Endometrial microvascular endothelial cells (primary cell): ENCODE measurements around the gene SAPCD1. TPM values are rescaled to one million over a fixed set of nuclear protein-coding genes. Genes with fewer than 3 reads are reported as not detected.

Experiments
- in situ Hi-C: cut with HindIII; loops from 2 replicates; pipeline ENCODE4 v1.10.0; 2017; ENCODE audit warnings: low sequenced_read_pairs, low pct_unique_long_range_greater_than_20kb; ENCODE audit errors: inconsistent ontology term
- total RNA-seq: library from RNA; depleted of rRNA; stranded (reverse); fragments of >200 nt; gene quantifications from one replicate; pipeline ENCODE4 v1.2.3, GENCODE V29; 2015; ENCODE audit errors: inconsistent ontology term

The SAPCD1 gene
- total RNA-seq, 1 donor from 2014 or later = not detected

GRCh38 chr6:31728767-31729514, 33.5 kb upstream of the SAPCD1 start, which contains the start of gene DDAH2:
Gene DDAH2 (minus strand): TSS chr6:31729299. CDS start chr6:31729161, 138 bp downstream.
- in situ Hi-C loops = no loop called here

- in situ Hi-C loops = no loop called here
Measured at GRCh38 chr6:31729515-31729978, 32.9 kb upstream of the SAPCD1 start.

- in situ Hi-C loops = no loop called here
Measured at GRCh38 chr6:31729979-31730630, 32.4 kb upstream of the SAPCD1 start.

- in situ Hi-C loops = no loop called here
Measured at GRCh38 chr6:31730631-31731086, 31.8 kb upstream of the SAPCD1 start.

- in situ Hi-C loops = no loop called here
Measured at GRCh38 chr6:31732029-31732428, 30.4 kb upstream of the SAPCD1 start.

- in situ Hi-C loops = no loop called here
Measured at GRCh38 chr6:31733734-31734133, 28.7 kb upstream of the SAPCD1 start.

GRCh38 chr6:31734247-31734820, 28.1 kb upstream of the SAPCD1 start:
- in situ Hi-C loops = no loop called here

GRCh38 chr6:31734821-31735406, 27.5 kb upstream of the SAPCD1 start:
- in situ Hi-C loops = no loop called here

- in situ Hi-C loops = no loop called here
Measured at GRCh38 chr6:31736021-31736767, 26.3 kb upstream of the SAPCD1 start, which contains the start of gene CLIC1. Gene CLIC1 (minus strand): TSS chr6:31736530. CDS start chr6:31736300, 230 bp downstream.

GRCh38 chr6:31736768-31737314, 25.6 kb upstream of the SAPCD1 start:
- in situ Hi-C loops = no loop called here

- in situ Hi-C loops = no loop called here
Measured at GRCh38 chr6:31737315-31737990, 25.0 kb upstream of the SAPCD1 start.

- in situ Hi-C loops = no loop called here
Measured at GRCh38 chr6:31737991-31738979, 24.2 kb upstream of the SAPCD1 start.

- in situ Hi-C loops = no loop called here
Measured at GRCh38 chr6:31739639-31740396, 22.6 kb upstream of the SAPCD1 start, which contains the start of gene MSH5. Gene MSH5 (plus strand): TSS chr6:31740005. CDS start chr6:31740467, 462 bp downstream.

- in situ Hi-C loops = no loop called here
Measured at GRCh38 chr6:31740397-31741223, 21.8 kb upstream of the SAPCD1 start.

- in situ Hi-C loops = no loop called here
Measured at GRCh38 chr6:31741815-31742214, 20.6 kb upstream of the SAPCD1 start.
